HCT116 (cell line): ENCODE results near the gene SHROOM3. TPM values are rescaled to one million over a fixed set of nuclear protein-coding genes. Genes with fewer than 3 reads are reported as not detected.
A peak's percentile ranks its signal among the peaks of the same experiment; 100 is the strongest.

ENCODE experiments used
- ATAC-seq: fragments of 200-7000 bp; cut with Tn5 transposase; 2 replicates; pipeline ENCODE4 v1.9.1; 2020; ENCODE audit warnings: mild to moderate bottlenecking, moderate library complexity
- BruUV-seq: library from RNA; stranded (reverse); fragments of 400-500 nt; replicated peaks from 2 replicates; lab custom pipeline; 2021; lab: Mats Ljungman, UMichigan
- CTCF ChIA-PET: fragments of 300-600 bp; sonication (Branson Sonifier 250); formaldehyde crosslinking; loops from one replicate; lab custom pipeline; 2021; ENCODE audit warnings: antibody characterized with exemption; lab: Charles Lee
- POLR2A ChIA-PET: fragments of 300-600, 350-600 bp; sonication (Branson Sonifier 250); formaldehyde crosslinking; loops from one replicate; lab custom pipeline; 2021; ENCODE audit warnings: antibody characterized with exemption; lab: Charles Lee
- RAD21 ChIA-PET, 2 experiments: fragments of 300-600 bp; sonication (Branson Sonifier 250); formaldehyde crosslinking; loops; one replicate each; lab custom pipeline; 2023; ENCODE audit warnings: low total read pairs in 2 of 2; ENCODE audit not compliant: uncharacterized antibody in 2 of 2, unreplicated experiment in 2 of 2, low non-redundant PET in 1 of 2; lab: Charles Lee
- DNase-seq: peaks from one replicate; pipeline ENCODE4 v3.0.0-alpha.2; 2010; ENCODE audit warnings: low read depth, low spot score
- H2AFZ ChIP-seq: fragments of 200-600 bp; shearing (Covaris generic), sonication (generic); 2 replicates; pipeline ENCODE4 v1.6.1; 2017; ENCODE audit warnings: low read depth, mixed run types, mixed read lengths, antibody characterized with exemption, low read length; ENCODE audit not compliant: poor library complexity, severe bottlenecking
- H3K27ac ChIP-seq: 2 replicates; pipeline ENCODE4 v1.5.1; 2012; ENCODE audit warnings: low read depth, low read length
- H3K27me3 ChIP-seq: fragments of 200-600 bp; sonication (generic); 2 replicates; pipeline ENCODE4 v1.6.1; 2016; ENCODE audit warnings: mixed run types, low read length, mixed read lengths; ENCODE audit not compliant: insufficient read depth
- H3K36me3 ChIP-seq, 2 experiments: fragments of 200-500 bp in 1 of 2; fragments of 200-600 bp in 1 of 2; sonication (Bioruptor generic) in 1 of 2; sonication (generic) in 1 of 2; 2 replicates each; pipeline versions ENCODE4 v1.5.1 to v1.6.1; 2014 to 2016; ENCODE audit warnings: low read length in 2 of 2, inconsistent platforms in 1 of 2, mixed read lengths in 1 of 2, mixed run types in 1 of 2; ENCODE audit not compliant: insufficient read depth in 2 of 2, control insufficient read depth in 1 of 2
- H3K4me1 ChIP-seq, 2 experiments: fragments of 200-600 bp in 1 of 2; sonication (generic) in 1 of 2; 2 replicates each; pipeline versions ENCODE4 v1.5.1 to v1.6.1; 2012 to 2017; ENCODE audit warnings: low read length in 2 of 2, inconsistent platforms in 1 of 2, mild to moderate bottlenecking in 1 of 2, mixed read lengths in 1 of 2, mixed run types in 1 of 2, moderate library complexity in 1 of 2; ENCODE audit not compliant: insufficient read depth in 2 of 2, control insufficient read depth in 1 of 2
- H3K4me2 ChIP-seq: fragments of 200-600 bp; sonication (generic); 2 replicates; pipeline ENCODE4 v1.6.1; 2017; ENCODE audit warnings: mixed run types, low read length, mixed read lengths
- H3K4me3 ChIP-seq, 2 experiments: fragments of 200-600 bp in 1 of 2; sonication (generic) in 1 of 2; replicated peaks in 1 of 2; 2 replicates each; pipeline ENCODE4 v1.5.1; 2011 to 2016; ENCODE audit warnings: low read length in 2 of 2, control low read depth in 1 of 2, low read depth in 1 of 2, mild to moderate bottlenecking in 1 of 2, mixed read lengths in 1 of 2, mixed run types in 1 of 2
- H3K79me2 ChIP-seq: fragments of 200-600 bp; sonication (generic); 2 replicates; pipeline ENCODE4 v1.6.1; 2017; ENCODE audit warnings: mild to moderate bottlenecking, mixed run types, low read length, moderate library complexity, mixed read lengths; ENCODE audit not compliant: insufficient read depth
- H3K9ac ChIP-seq: fragments of 200-600 bp; sonication (generic); 2 replicates; pipeline ENCODE4 v1.6.1; 2016; ENCODE audit warnings: low read length, mixed read lengths
- H3K9me2 ChIP-seq: fragments of 200-600 bp; sonication (generic), shearing (Covaris generic); 2 replicates; pipeline ENCODE4 v1.6.1; 2017; ENCODE audit warnings: mixed run types, mild to moderate bottlenecking, moderate library complexity; ENCODE audit not compliant: insufficient read depth
- H3K9me3 ChIP-seq, 2 experiments: fragments of 200-500 bp in 1 of 2; fragments of 200-600 bp in 1 of 2; sonication (Bioruptor generic) in 1 of 2; sonication (generic) in 1 of 2; 2 replicates each; pipeline ENCODE4 v1.6.1; 2014 to 2017; ENCODE audit warnings: low read length in 2 of 2, mixed read lengths in 2 of 2, inconsistent platforms in 1 of 2, low read depth in 1 of 2, mild to moderate bottlenecking in 1 of 2, mixed run types in 1 of 2, moderate library complexity in 1 of 2; ENCODE audit not compliant: control insufficient read depth in 1 of 2, insufficient read depth in 1 of 2
- H4K20me1 ChIP-seq: fragments of 200-600 bp; sonication (generic), shearing (Covaris generic); 2 replicates; pipeline ENCODE4 v1.6.1; 2017; ENCODE audit warnings: mixed run types, mild to moderate bottlenecking, moderate library complexity; ENCODE audit not compliant: insufficient read depth
- EGR1 ChIP-seq: IDR thresholded peaks from 2 replicates; pipeline ENCODE4 v1.6.1; 2012; ENCODE audit warnings: low read depth
- EZH2phosphoT487 ChIP-seq: fragments of 200-600 bp; IDR thresholded peaks from 2 replicates; pipeline ENCODE4 v1.6.1; 2018; ENCODE audit warnings: antibody characterized with exemption, borderline replicate concordance
- FOSL1 ChIP-seq: IDR thresholded peaks from 2 replicates; pipeline ENCODE4 v1.6.1; 2012; ENCODE audit warnings: low read depth
- JUND ChIP-seq: IDR thresholded peaks from 2 replicates; pipeline ENCODE4 v1.6.1; 2012
- MAX ChIP-seq: IDR thresholded peaks from 2 replicates; pipeline ENCODE4 v1.6.1; 2012
- POLR2A ChIP-seq: IDR thresholded peaks from 2 replicates; pipeline ENCODE4 v1.7.0; 2011; ENCODE audit warnings: borderline replicate concordance; ENCODE audit not compliant: insufficient read depth, insufficient read length; ENCODE audit errors: extremely low read depth
- SIN3A ChIP-seq: IDR thresholded peaks from 2 replicates; pipeline ENCODE4 v1.6.1; 2012; ENCODE audit warnings: low read depth
- SP1 ChIP-seq: IDR thresholded peaks from 2 replicates; pipeline ENCODE4 v1.6.1; 2012; ENCODE audit warnings: low read depth
- SRF ChIP-seq: IDR thresholded peaks from 2 replicates; pipeline ENCODE4 v1.6.1; 2012; ENCODE audit warnings: low read depth
- YY1 ChIP-seq: IDR thresholded peaks from 2 replicates; pipeline ENCODE4 v1.6.1; 2011; ENCODE audit warnings: low read length, low read depth, moderate library complexity, mild to moderate bottlenecking; ENCODE audit not compliant: insufficient replicate concordance; ENCODE audit errors: extremely low read depth
- ZBTB33 ChIP-seq: IDR thresholded peaks from 2 replicates; pipeline ENCODE4 v1.6.1; 2011; ENCODE audit warnings: mild to moderate bottlenecking, low read length, moderate library complexity; ENCODE audit not compliant: insufficient replicate concordance; ENCODE audit errors: extremely low read depth
- ZFX ChIP-seq: fragments of 450-650 bp; IDR thresholded peaks from 2 replicates; pipeline ENCODE4 v1.6.1; 2017
- intact Hi-C: fragments of 100-400 bp; cut with micrococcal nuclease; formaldehyde crosslinking; loops from 2 replicates; pipeline ENCODE4 v1.10.0; 2022
- total RNA-seq: library from RNA; stranded (reverse); gene quantifications from one replicate; pipeline ENCODE4 v1.2.1, GENCODE V29; 2021; ENCODE audit not compliant: unreplicated experiment
- TF ChIP-seq, protein P1 (sequence below): IDR thresholded peaks from 2 replicates; pipeline ENCODE4 v1.6.1; 2012

The SHROOM3 gene
- total RNA-seq, 1 experiment from 2014 or later, result 22.5 TPM

DNA sequence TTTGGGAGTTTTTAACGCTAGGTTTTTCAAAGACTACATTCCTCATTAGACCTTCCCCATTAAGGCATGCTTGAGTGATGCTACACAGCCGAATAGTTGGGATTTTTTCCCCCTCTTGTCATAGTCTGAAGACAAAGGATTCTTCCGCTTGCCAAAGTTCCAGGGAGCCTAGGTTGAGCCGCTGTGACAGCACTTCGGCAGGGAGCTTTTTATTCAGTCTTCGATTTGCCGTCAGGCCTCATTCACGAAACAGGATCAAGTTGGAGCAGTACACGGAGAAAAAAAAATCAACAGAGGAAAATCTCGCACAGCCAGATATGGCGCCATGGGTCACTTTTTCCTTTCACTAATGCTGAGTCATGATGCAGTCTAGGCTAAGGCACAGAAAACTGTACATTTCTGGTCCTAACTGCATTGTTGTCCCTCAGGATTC is 24.3 kb downstream of the SHROOM3 start:
- TF ChIP-seq SRF (peak; percentile 48), MAX (no peak), FOSL1 (peak; percentile 86), SP1 (peak; percentile 41; the same call in 1 of the 2 replicates), YY1 (peak; percentile 49), EZH2phosphoT487 (no peak), SIN3A (peak; percentile 60; the same call in 1 of the 2 replicates), ZFX (no peak), EGR1 (no peak), ZBTB33 (no peak), POLR2A (peak; percentile 10), JUND (peak; percentile 76)
- TF ChIP-seq, protein P1, sequence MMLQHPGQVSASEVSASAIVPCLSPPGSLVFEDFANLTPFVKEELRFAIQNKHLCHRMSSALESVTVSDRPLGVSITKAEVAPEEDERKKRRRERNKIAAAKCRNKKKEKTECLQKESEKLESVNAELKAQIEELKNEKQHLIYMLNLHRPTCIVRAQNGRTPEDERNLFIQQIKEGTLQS, result 0 out of 2 replicates have a peak, but pooled peaks have one; percentile 26
- TF ChIP-seq, all 23 proteins: peak for 8
- POLR2A ChIA-PET, result interaction anchor here (1.1 to 1.5 kb wide), 3 partner anchors 10 to 26 kb away, joined by 3 to 5 read pairs (median 4); no protein-coding TSS in a partner anchor
- peak overlapping the region; percentile 65 for H3K4me2 ChIP-seq
- peak; percentile 92 for ATAC-seq
- CTCF ChIA-PET, result interaction anchor here (0.6 kb wide), 1 partner anchor 1601 kb away, joined by 6 read pairs; no protein-coding TSS in a partner anchor
- peaks cover 25 to 39% of the 10 kb centered on the region in 2 experiments for H3K4me1 ChIP-seq
- peak; percentile 81 for DNase-seq
- peak overlapping the region; percentile 79 for H2AFZ ChIP-seq
- peak overlapping the region; percentile 78 for H3K27ac ChIP-seq
- BruUV-seq, result no TSS peak
- no peaks in the 10 kb centered on the region for H4K20me1 ChIP-seq
- no peaks in the 10 kb centered on the region for H3K9me2 ChIP-seq
- H3K79me2 ChIP-seq, result no peaks in the 10 kb centered on the region
- intact Hi-C loops, result no loop called here
- H3K9ac ChIP-seq, result peak overlapping the region; percentile 56
- RAD21 ChIA-PET, result interaction anchor here in 1 of 2 experiments (0.7 kb wide), 1 partner anchor 9 kb away, joined by 3 read pairs; no protein-coding TSS in a partner anchor
- H3K27me3 ChIP-seq, result no peaks in the 10 kb centered on the region
- no peaks in the 10 kb centered on the region; a peak in 1 of 4 replicates for H3K9me3 ChIP-seq
- no peaks in the 10 kb centered on the region for H3K36me3 ChIP-seq
- peak overlapping the region; percentile 7 to 33; a peak in 2 of 4 replicates for H3K4me3 ChIP-seq
